Measurements from ENCODE around the gene FOXF2.

The FOXF2 gene

DNA sequence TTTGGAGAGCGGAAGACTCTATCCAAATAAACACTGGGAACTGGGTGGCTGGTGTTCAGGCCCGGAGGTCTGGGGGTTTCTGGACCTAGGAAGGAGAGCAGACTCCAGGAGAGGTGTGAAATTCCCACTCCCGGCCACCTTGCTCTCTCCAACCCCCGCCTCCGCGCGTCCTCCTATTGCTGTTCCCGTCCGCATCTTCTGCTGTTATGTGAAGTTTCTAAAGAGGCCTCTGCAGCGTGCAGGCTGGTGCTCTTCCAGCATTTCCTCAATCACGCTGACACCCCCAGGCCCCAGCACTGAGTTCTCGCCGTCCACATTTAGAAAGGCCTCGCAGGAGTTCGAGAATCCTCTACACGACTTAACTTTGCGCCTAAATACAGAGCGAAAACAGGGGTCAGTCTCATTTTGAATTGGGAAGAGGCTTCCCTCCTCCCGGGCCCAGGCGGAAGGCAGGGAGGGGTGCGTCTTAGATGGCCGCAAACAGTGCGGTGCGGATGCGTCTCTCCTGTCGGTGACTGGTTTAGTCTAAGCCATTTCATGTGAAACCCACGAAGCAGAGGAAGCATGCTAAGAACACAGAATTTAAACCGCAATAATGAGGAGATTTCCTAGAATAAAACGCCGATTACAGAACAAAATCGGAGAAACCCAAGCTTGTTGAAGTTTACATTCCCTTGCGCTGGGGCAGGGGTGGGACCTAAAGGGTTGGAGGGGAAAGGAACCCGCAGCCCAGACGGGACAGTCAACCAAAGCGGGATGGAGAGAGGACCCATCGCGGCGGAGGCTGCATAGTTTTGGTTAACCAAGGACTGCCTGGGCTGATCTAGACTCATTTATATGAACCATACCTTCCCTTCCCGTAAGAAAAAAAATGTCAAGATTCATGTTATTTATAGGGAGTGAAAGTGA is 4.0 kb upstream of the FOXF2 start:
- DNase-seq (ENCODE audit: extremely low spot score) = no peak
- TF ChIP-seq, protein P1, sequence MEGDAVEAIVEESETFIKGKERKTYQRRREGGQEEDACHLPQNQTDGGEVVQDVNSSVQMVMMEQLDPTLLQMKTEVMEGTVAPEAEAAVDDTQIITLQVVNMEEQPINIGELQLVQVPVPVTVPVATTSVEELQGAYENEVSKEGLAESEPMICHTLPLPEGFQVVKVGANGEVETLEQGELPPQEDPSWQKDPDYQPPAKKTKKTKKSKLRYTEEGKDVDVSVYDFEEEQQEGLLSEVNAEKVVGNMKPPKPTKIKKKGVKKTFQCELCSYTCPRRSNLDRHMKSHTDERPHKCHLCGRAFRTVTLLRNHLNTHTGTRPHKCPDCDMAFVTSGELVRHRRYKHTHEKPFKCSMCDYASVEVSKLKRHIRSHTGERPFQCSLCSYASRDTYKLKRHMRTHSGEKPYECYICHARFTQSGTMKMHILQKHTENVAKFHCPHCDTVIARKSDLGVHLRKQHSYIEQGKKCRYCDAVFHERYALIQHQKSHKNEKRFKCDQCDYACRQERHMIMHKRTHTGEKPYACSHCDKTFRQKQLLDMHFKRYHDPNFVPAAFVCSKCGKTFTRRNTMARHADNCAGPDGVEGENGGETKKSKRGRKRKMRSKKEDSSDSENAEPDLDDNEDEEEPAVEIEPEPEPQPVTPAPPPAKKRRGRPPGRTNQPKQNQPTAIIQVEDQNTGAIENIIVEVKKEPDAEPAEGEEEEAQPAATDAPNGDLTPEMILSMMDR (IDR thresholded peaks at IDR 0.05; ENCODE audit: control extremely low read depth, extremely low read depth, low read depth, missing control alignments) = no peak
- POLR2A ChIA-PET = no interaction called here
- CTCF ChIA-PET = interaction anchor here (1.9 to 2.3 kb wide), 3 partner anchors 11 to 663 kb away, joined by 5 to 10 read pairs (median 8); no protein-coding TSS in a partner anchor

DNA sequence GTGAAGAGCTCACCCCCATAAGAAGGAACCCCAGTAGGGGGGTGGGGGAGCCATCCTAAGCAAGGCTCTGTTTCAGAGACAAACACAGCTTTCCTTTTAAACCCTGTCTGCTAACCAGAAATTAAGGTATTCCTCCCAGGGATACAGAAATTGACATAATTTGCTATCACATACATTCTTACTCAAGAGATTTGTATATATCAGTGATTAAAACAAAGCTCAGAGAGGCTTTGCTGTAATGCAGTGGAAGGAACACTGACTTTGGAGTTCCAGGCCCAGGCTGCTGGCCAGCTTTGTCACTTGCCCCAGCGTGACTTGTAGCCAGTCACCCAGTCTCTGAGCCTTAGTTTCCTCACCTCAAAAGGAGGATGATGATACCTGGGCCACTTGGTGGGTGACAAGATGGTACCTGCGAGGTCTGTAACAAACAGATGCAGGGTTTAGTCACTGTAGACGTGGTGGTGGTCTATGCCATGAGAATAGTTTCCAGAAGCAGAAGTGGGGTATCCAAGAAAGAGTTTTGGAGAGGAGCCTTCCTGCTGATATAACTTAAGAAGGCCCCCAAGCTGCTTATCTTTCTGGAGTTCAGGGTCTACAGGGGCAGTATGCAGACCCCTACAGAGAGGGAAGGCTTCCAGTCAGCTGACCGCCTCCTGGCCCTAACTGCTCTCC is 3.2 kb upstream of the FOXF2 start:
- ChIA-PET POLR2A (no interaction called here), CTCF (interaction anchor here (0.8 to 2.3 kb wide), 5 partner anchors 11 to 664 kb away, joined by 3 to 10 read pairs (median 5); no protein-coding TSS in a partner anchor)
- no peak for DNase-seq (ENCODE audit: extremely low spot score)
- TF ChIP-seq, protein P1 (IDR thresholded peaks at IDR 0.05; ENCODE audit: control extremely low read depth, extremely low read depth, low read depth, missing control alignments) = no peak

DNA sequence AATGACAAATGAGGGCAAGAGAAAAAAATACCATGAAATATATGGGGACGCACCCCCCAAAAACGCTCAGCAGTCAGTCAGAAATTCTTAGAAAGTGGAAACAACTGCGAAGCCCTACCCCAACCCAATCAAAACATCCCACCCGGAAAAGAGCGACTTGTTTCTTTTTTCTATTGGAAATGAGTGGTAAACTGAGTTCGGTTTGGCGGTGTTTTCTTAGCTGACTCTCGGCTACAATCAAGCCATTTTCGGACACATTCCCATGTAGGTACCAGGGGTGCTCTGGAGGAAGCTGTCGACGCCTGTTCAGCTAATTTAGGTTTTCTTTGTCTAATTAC is 1.9 kb upstream of the FOXF2 start:
- CTCF ChIA-PET = interaction anchor here (0.9 to 2.3 kb wide), 5 partner anchors 18 to 1199 kb away, joined by 3 to 8 read pairs (median 3); no protein-coding TSS in a partner anchor
- POLR2A ChIA-PET = no interaction called here
- TF ChIP-seq, protein P1 (IDR thresholded peaks at IDR 0.05; ENCODE audit: control extremely low read depth, extremely low read depth, low read depth, missing control alignments) = no peak
- DNase-seq (ENCODE audit: extremely low spot score) = no peak

DNA sequence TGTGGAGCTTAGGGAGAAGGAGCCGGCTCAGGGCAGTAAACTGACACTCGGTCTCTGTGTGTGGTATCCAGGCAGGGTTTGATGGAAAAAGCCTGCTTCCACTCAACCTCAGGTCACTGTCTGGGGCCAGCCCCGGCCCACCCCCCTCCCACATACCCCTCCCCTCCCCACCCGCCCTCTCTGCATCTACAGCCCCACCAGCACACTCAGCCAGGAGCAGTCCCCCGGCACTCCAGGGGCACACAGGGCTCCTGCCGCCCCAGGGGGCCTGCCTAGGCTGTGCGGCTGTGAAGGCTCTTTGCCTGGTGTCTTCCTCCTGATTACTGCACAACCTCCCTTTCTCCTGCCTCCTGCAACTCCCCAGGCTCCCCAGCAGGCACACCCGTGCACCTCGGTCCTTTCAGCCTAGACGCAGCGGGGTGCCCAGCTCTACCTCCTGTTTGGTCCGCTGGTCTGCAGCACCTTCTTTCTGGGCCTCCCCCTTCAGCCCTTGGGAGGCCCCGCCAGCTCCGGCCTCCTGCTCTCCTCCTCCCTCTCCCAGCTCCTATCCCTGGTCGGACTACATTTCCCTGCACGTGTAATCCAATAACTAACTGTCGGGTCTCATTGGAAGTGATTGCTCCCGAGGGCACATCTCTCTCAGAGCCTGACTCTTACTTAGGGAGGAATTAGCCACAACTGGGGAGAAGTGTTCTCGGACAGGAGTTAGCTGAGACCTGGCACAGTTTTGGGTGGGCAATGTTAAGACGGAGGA is 1.3 kb upstream of the FOXF2 start:
- TF ChIP-seq, protein P1 (IDR thresholded peaks at IDR 0.05; ENCODE audit: control extremely low read depth, extremely low read depth, low read depth, missing control alignments) = no peak
- ChIA-PET CTCF (interaction anchor here (0.9 to 2.3 kb wide), 4 partner anchors 17 to 1199 kb away, joined by 3 to 5 read pairs (median 3); no protein-coding TSS in a partner anchor), POLR2A (no interaction called here)
- no peak for DNase-seq (ENCODE audit: extremely low spot score)

DNA sequence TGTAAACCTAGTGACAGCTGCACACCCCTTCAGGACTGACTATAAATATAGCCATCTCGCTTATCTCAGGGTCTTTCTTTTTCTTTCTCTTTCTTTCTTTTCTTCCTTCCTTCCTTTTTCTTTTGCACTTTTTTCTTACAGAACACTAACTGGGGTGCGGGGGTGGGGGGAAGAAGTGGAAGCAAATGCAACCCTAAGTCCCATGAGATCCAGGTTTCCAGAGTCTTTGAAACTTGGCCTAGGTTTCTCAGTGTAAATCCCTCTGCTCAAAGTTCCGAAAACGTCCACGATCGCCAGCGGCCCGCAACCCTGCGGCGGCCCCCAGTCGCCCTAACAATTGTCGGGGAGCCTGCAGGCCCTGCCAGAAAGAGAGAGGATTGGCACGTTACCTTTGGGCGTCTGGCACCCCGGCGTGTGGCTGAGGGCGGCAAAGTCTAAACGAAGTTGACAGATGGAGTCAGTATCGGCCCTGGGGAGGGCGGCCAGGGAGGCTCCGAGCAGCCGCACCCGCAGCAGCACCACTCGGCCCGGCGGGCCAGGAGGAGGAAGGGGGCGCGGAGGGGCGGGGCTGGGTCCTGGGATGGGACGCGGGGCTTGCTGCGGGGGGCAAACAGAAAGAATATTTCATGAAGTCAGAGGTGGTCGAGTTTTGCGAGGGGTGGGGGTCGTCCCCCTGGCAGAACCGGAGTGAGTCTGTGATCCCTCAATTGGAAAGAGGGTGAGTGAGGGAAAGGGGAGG is 577 bp upstream of the FOXF2 start:
- no peak for DNase-seq (ENCODE audit: extremely low spot score)
- TF ChIP-seq, protein P1 (IDR thresholded peaks at IDR 0.05; ENCODE audit: control extremely low read depth, extremely low read depth, low read depth, missing control alignments) = no peak
- ChIA-PET CTCF (no interaction called here), POLR2A (no interaction called here)

Measured in GM10248 (cell line).